NCI-H1930 (cell line): ENCODE results near the gene GLRA1.
"Not testable (repeated sequence)": the region's sequence is repeated elsewhere in the genome, so short reads cannot be mapped to it uniquely, and the experiment has no call there.

ENCODE experiments used
- DNase-seq, 2 experiments: peaks; one replicate each; lab custom pipeline; 2025; lab: John Stamatoyannopoulos, UW

The GLRA1 gene

DNA sequence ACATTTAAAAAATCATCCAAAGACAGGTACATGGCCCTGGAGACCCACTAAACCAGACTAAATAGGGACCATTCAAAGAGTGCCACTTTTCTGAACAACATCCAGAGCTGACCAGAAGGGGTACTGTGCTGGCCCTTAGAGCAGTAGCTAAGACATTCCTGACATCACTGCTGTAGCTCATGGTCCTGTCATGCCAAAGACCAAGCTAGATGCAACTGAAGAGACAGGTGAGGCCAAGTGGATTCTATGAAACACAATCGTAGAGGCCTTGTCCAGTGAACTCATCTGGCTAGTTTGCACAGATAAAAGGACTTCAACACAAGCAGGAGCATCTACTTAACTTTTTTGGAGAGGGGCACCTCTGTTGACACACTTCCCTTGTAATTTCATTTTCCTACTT, 109.6 kb downstream of the GLRA1 start:
- DNase-seq, result no peak

DNA sequence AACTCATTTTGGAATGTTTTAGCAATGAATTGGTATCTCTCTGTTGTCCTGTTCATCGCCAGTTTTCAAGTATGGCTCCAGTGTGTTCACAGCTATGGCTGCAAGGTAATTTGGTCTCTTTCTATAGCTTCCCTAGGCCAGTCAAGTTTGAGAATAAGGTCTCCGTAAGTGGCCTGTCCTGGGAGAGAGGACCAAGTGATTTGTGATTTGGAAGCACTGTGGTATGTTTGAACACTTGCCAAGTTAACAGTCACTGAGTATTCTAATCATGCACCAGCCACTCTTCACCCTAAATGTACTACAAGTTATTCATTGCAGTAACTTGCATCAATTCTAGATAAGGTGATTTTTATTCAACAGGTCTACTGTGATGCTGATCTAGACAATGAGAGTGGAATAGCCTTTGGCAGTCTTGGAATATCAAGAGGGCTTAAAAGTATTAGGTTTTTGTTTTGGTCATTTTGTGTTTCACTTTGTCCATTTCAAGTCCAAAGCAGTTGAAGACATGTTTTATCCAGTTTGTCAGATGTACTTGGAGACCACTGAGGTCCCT, 111.8 kb downstream of the GLRA1 start:
- no peak for DNase-seq

DNA sequence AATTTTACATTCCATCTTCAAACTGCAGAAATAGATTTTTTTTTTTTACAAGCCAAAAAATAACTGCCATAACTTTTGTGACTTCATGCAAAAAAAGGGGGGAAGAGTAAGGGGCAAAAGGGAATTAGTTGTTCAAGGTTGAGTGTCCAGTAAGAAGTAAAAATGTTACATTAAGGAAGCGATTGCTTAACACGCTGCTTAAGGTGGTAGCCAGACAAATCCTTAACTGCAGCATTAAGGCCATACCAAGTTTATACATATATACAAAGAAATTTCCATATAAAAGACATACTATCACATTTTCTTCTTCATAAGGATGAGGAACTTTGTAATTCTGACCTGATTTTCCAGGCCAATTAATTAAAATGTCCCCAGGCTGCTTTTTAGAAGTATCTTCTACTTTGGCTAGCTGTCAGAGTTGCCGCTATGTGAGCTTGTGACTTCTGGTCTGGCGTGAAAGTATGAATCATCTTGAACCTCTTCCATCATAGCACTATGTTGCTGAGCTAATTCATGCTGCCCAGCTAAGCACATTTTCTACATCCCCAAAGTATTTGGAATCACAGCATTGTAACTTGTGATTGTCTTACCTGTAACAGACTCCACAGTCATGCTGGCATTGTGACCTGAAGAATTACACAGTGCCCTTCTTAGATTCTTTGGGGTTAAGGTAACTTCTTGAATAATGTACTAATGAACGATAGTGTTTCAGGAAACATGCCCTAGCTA, 112.9 kb downstream of the GLRA1 start:
- DNase-seq, result no peak

DNA sequence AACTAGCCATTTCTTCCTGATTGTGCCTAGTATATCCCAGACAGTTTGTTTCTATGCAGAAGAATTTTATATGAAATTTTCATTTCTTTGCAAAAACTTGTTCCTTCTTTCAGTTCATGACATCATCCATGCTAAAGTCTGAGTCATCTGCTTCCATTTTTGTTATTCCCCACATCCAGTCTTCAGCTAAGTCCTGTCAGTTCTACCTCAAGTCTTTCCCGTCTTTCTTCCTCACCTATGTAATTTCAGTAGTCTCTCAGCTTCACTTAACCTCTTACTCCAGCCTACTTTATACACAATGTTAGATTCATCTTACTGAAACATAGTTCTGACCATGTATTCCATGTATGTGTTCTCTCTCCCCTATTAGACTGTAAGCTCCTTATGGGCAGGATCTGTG, 113.8 kb downstream of the GLRA1 start:
- no peak for DNase-seq

DNA sequence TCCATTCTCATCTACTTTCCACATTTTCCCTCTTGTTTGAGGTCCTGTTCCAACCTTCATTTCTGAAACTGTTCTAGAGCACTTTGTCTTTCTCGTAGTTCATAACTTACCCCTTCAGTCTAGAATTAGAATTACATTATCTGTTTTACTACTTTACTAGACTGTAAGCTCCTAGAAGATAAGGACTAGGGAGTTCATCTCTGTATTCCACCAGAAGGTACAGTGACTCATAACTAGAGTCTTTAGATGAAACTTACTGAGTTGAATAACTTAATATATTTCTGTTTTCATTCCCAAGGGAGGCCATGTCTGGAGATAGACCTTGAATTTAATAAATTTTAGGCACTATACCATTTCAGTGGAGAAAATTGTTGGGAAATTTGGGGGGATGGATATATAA, 114.2 kb downstream of the GLRA1 start:
- DNase-seq, result no peak

DNA sequence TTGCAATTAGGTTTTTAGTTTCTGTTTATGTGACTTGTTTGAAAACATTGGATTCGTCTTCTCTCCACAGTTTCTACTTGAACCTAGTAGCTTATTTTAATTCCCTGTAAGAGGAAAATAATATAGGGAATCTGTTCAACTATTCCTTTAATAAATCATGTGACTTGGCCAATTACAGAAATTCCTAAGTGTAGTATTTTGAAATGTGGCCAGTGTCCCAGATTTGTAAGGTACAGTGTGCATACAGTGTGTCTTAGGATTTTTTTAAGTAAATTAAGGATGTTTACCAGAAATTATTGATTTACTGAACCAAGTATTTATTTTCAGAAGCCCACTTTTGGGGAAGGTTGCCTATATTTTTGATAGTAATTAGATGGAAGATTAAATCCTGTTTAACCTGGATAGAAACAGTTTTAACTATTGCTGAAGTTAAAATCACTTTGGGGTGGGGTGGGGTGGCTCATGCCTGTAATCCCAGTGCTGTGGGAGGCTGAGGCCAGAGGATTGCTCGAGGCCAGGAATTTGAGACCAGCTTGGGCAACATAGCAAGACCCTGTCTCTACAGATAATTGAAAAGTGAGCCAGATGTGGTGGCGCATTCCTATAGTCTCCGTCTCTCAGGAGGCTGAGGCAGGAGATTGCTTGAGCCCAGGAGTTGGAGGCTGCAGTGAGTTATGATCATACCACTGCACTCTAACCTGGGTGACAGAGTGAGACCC, 116.0 kb downstream of the GLRA1 start:
- no peak for DNase-seq

DNA sequence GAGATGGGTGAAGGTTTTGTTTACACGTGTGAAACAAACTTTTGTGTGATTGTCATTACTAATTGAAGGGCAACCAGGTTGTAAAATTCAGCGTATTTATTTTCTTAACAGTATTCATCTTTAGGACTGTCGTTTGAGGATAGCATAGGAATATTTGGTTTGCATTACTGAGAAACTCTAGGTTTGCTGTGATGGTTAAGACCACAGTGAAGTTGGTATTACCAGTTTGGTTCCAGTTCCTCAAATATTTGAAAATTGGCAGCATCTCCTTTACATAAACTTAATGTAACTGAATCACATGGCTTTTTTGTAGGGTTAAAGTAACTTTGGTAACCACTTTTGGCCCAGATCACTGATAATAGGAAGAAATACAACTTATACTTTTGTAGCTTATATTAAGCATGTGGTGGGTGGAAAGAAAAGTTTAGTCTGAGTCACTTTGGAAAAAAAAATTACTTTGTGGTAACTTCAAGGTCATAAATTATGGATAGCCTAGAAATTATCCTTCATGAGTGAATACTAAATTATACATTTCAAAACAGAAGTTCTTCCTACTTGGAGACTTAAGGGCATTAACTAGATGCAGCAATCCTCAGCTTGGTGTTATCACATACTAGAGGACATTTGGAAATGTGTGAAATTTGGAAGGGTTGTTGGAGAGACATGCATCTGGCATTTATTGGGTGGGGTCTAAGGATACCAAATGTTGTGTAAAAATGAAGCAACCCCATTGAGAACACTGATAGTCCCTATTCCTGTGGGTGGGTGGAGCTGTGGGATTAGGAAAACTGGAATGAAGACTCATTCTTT, 119.0 kb downstream of the GLRA1 start:
- no peak for DNase-seq

DNA sequence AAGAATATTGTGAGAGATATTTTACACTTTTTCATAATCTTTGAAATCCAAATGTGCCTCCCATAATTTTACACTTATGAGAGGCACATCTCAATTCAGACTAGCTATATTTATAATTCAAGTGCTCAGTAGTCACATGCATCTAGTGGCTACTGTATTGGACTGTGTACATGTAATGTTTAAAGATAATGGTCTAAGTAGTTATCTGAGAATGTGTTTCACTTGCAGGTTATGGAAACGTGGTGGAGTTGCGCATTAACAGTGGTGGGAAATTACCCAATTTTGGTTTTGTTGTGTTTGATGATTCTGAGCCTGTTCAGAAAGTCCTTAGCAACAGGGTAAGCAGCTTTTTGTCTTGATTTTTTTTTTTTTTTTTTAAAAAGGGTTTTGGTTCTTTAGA, 124.1 kb downstream of the GLRA1 start:
- DNase-seq, result no peak

DNA sequence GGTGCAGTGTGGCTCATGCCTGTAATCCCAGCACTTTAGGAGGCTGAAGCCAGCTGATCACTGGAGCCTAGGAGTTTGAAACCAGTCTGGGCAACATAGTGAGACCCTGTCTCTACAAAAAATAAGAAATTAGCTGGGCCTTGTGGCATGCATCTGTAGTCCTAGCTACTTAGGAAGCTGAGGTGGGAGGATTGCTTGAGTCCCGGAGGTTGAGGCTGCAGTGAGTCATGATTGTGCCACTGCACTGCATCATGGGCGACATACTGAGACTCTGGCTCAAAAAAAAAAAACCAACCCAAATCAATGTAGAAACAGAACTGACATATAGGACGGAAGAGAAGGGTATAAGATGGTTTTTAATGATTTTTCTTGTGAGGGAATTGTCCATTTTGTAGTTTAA, 125.2 kb downstream of the GLRA1 start:
- no peak for DNase-seq

DNA sequence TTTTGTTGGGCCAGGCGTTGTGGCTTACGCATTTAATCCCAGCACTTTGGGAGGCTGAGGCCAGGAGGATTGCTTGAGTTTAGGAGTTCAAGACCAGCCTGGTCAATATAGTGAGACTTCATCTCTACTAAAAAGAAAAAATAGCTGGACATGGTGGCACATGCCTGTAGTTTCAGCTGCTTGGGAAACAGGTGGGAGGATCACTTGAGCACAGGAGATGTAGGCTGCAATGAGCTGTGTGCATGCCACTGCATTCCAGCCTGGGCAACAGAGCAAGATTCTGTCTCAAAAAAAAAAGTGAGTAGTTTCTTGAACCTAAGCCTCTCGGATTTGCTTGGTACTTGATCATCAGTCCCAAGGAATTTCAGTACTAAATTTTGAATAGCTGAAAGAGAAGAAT, 126.0 kb downstream of the GLRA1 start:
- no peak for DNase-seq

DNA sequence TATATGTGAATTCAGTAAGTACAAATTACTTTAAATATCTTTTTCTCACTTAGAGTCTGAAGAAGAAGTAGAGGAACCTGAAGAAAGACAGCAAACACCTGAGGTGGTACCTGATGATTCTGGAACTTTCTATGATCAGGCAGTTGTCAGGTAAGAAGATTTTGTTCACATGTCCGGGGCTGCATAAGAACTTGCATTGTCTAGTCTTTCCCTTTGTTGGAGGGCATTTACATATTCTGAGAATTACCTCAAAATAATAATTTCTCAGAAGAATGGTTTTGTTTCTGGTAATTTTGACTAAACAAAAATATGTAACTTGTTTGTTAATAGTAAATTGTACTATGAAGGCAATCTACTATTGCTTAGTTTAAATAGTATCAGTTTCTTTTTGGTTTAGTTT, 129.2 kb downstream of the GLRA1 start:
- DNase-seq, result no peak

DNA sequence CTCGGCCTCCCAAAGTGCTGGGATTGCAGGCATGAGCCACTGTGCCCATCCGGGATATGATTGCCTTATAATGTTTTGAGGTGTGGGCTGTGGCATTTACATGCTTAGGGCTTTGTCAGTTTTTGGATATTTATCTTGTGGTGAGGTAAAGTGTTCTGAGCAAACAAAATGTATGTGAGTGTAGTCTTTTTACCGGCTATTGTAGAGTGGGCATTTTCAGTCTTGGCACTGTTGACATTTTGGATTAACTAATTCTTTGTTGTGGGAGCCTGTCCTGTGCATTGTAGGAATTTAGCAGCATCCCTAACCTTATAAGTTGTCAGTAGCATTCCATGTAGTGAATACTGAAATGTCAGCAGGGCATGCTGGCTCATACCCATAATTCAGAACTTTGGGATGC, 131.3 kb downstream of the GLRA1 start:
- no peak for DNase-seq

DNA sequence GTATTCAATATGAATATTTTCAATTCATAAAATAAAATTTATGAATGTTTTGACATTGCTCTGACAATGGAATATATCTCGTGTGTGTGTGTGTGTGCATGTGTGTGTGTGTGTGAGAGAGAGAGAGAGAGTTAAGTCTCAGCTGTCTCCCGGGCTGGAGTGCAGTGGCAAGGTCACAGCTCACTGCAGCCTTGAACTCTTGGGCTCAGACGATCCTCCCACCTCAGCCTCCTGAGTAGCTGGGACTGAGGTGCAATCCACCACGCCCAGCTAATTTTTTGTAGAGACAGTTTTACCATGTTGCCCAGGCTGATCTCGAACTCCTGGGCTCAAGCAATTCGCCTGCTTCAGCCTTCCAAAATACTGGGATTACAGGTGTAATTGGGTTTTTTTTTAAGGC, 136.8 kb downstream of the GLRA1 start:
- DNase-seq, result no peak

DNA sequence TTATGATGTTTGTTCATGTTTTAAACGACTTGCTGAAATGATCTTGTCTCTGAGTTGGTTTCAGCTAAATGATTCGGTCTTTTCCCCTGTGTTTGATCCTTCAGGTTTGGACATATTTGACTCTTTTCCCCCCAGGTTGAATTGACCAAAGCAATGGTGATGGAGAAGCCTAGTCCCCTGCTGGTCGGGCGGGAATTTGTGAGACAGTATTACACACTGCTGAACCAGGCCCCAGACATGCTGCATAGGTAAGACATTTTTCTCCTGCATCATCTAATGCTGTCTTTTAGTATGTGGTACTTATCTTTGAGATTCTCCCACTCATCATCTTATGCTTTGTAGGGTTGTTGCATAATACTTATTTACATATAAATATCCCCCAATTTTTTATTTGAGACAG, 138.2 kb downstream of the GLRA1 start:
- no peak for DNase-seq

DNA sequence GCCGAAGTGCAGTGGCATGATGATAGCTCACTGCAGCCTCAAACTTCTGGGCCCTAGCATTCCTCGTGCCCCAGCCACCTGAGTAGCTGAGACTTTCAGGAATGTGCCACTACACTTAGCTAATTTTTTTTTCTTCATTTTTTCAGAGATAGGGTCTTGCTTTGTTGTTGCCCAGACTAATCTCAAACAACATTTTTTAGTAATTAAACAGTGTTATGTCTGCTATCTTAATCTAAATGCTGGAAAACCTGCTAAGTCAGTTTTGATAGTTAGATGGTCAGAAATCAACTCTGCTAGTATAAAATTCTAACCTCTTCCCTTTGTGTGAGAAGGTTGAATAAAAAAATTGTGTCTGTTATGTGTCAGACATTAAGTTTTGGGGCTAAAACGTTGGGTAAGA, 140.5 kb downstream of the GLRA1 start:
- no peak for DNase-seq

DNA sequence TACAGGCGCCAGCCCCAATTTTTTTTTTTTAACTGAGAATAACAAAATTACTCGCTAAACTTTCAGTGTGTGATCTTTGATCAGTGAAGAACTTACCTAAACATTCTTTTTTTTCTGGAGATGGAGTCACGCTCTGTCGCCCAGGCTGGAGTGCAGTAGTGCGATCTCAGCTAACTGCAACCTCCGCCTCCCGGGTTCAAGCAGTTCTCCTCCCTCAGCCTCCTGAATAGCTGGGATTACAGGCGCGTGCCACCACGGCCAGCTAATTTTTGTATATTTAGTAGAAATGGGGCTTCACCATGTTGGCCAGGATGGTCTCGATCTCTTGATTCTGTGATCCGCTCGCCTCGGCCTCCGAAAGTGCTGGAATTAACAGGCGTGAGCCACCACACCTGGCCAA, 141.0 kb downstream of the GLRA1 start:
- DNase-seq, result not testable (repeated sequence)

DNA sequence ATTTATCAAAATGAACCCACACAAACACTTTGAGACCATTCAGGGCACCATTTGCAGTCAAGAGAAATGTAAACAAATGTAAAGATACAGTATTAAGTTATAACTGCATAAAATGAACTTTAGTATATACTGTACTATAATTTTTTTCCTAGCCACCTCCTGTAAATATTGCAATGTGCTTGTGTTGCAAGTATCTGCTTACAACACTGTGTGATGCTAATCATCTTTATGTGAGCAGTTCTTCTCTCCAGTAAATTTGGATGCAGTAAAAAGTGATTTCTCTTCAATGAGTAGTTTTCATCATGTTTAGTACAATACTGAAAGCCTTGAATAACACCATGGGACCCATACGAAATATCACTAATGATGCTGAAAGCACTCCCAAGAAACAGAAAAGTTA, 143.4 kb downstream of the GLRA1 start:
- DNase-seq, result no peak

DNA sequence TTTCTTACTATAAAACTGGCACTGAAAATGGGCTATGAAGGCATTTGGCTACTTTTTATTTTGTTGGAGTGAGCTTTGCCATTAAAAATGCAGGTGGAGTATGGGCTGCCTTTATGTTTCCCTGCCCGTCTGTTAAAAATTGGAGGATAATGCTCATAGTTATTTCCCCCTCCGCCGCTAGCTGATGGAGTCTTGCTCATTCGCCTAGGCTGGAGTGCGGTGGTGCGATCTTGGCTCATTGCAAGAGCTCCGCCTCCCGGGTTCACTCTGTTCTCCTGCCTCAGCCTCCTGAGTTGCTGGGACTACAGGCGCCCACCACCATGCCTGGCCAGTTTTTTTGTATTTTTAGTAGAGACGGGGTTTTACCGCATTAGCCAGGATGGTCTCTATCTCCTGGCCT, 144.3 kb downstream of the GLRA1 start:
- no peak for DNase-seq

DNA sequence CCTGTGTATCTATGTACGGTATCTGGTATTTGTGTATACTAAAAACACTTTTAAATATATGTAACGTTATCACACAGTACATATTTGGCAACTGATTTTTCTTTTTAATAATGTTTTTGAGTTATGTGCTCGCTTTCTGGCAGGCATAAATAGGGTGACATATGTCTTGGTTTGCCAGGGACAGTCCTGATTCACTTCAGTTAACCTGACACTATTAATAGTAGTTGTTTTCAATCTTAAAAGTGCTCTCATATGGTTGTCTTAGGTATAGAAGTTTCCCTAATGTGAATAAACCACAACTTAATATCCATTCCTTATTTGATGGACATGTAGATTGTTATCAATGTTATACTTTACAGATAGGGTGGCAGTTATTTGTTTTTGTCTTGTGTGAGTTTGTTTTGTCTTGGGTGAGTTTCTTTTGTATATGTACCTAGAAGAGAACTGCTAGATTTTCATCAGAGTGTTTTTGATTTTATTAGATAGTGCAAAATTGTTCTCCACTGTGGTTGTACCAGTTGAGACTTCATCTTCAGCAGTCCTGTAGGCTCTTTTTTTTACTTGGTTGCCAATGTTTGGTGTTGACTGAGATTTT, 145.0 kb downstream of the GLRA1 start:
- no peak for DNase-seq

DNA sequence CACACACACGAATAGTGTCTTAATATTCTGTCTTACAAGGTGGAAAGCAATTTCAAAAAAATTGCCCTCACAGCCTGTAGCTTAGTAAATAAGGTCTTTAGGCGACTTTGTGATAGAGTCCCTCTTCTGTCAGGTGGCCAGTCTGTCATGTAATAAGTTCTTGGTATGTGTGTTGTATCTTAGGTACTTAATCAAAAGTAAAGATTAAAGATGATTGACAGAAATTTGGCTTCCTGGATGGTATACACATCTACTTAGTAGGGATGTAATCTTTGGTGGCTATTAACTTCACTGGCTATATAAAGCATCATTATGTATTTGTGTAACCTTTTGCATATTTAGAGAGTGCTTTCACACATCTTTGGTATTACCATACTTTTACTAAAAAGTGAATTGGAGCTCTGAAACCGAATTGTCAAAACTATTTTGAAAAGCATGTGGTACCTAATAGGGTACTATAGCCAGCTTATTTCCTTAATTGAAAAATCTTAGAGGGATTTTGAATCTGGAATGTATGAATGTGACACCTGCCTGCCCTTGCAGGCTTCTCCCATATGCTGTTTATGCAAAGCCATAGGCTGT, 149.5 kb downstream of the GLRA1 start:
- DNase-seq, result no peak

DNA sequence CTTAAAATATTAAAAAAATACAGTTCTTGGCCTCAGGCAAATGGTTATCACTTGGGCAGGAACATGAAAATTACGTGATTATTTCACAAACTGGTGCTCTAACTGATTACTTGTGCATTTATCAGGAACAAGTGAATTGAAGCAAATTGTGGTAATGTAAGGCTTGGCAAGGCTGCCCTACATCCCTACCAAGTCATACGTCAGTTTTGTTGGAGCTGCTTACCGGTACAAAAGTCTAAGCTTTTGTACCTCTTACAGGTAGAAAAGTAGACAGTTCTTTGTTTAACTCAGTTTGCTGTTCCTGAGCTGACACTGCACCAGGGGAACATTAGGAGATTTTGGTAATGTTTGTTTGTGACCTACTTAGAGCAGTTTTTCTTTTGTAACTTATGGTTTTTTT, 150.7 kb downstream of the GLRA1 start:
- DNase-seq, result no peak
